Trophoblast cell (in vitro differentiated cells and primary cell): ENCODE results near the gene UVRAG.

ENCODE experiments used
- DNase-seq, 2 donors: peaks; one replicate each; pipeline ENCODE4 v3.0.0-alpha.2; 2016
- H2AFZ ChIP-seq: 2 replicates; pipeline ENCODE4 v1.6.1; 2013; ENCODE audit warnings: low read length, moderate library complexity, mild to moderate bottlenecking; ENCODE audit not compliant: insufficient read depth, poor library complexity
- H2AK5ac ChIP-seq: 2 replicates; pipeline ENCODE4 v1.6.1; 2013; ENCODE audit warnings: mild to moderate bottlenecking, low read length
- H2BK120ac ChIP-seq: 2 replicates; pipeline ENCODE4 v1.6.1; 2013; ENCODE audit warnings: low read length, mild to moderate bottlenecking, moderate library complexity; ENCODE audit not compliant: insufficient read depth, poor library complexity
- H2BK12ac ChIP-seq: 2 replicates; pipeline ENCODE4 v1.6.1; 2013; ENCODE audit warnings: mild to moderate bottlenecking, low read length, moderate library complexity
- H2BK5ac ChIP-seq: 2 replicates; pipeline ENCODE4 v1.6.1; 2013; ENCODE audit warnings: low read length, low read depth, moderate library complexity, mild to moderate bottlenecking; ENCODE audit not compliant: poor library complexity
- H3K14ac ChIP-seq: 2 replicates; pipeline ENCODE4 v1.6.1; 2013; ENCODE audit warnings: mild to moderate bottlenecking, low read length
- H3K18ac ChIP-seq: 2 replicates; pipeline ENCODE4 v1.6.1; 2013; ENCODE audit warnings: mild to moderate bottlenecking, low read length
- H3K23ac ChIP-seq: 2 replicates; pipeline ENCODE4 v1.6.1; 2013; ENCODE audit warnings: low read length
- H3K27ac ChIP-seq: 2 replicates; pipeline ENCODE4 v1.5.1; 2013; ENCODE audit warnings: low read depth, mild to moderate bottlenecking, inconsistent platforms, low read length, moderate library complexity
- H3K27me3 ChIP-seq: 2 replicates; pipeline ENCODE4 v1.6.1; 2013; ENCODE audit warnings: inconsistent platforms, mild to moderate bottlenecking, low read length, moderate library complexity; ENCODE audit not compliant: insufficient read depth
- H3K36me3 ChIP-seq, 2 experiments: 1 replicate in 1 of 2; 2 replicates in 1 of 2; pipeline ENCODE4 v1.6.1; 2013; ENCODE audit warnings: low read length in 2 of 2, mild to moderate bottlenecking in 2 of 2, moderate library complexity in 1 of 2; ENCODE audit not compliant: insufficient read depth in 2 of 2, control insufficient read depth in 1 of 2
- H3K4ac ChIP-seq: 2 replicates; pipeline ENCODE4 v1.6.1; 2013; ENCODE audit warnings: low read depth, mild to moderate bottlenecking, low read length, moderate library complexity
- H3K4me1 ChIP-seq, 2 experiments: 1 replicate in 1 of 2; 2 replicates in 1 of 2; pipeline ENCODE4 v1.6.1; 2013; ENCODE audit warnings: low read length in 2 of 2, mild to moderate bottlenecking in 2 of 2, moderate library complexity in 1 of 2; ENCODE audit not compliant: insufficient read depth in 2 of 2, control insufficient read depth in 1 of 2
- H3K4me2 ChIP-seq: 2 replicates; pipeline ENCODE4 v1.6.1; 2013; ENCODE audit warnings: inconsistent platforms, mild to moderate bottlenecking, low read length, moderate library complexity
- H3K4me3 ChIP-seq: 2 replicates; pipeline ENCODE4 v1.5.1; 2013; ENCODE audit warnings: mild to moderate bottlenecking, low read depth, low read length, inconsistent platforms
- H3K79me1 ChIP-seq: one replicate; pipeline ENCODE4 v1.6.1; 2013; ENCODE audit warnings: low read length
- H3K79me2 ChIP-seq: 2 replicates; pipeline ENCODE4 v1.6.1; 2013; ENCODE audit warnings: low read length, mild to moderate bottlenecking; ENCODE audit not compliant: control insufficient read depth, insufficient read depth, poor library complexity
- H3K9ac ChIP-seq: 2 replicates; pipeline ENCODE4 v1.6.1; 2013; ENCODE audit warnings: mild to moderate bottlenecking, low read length
- H3K9me3 ChIP-seq: 2 replicates; pipeline ENCODE4 v1.6.1; 2013; ENCODE audit warnings: low read depth, mild to moderate bottlenecking, control low read depth, inconsistent platforms, low read length; ENCODE audit not compliant: insufficient read depth
- H4K12ac ChIP-seq: 2 replicates; pipeline ENCODE4 v1.6.1; 2013; ENCODE audit warnings: low read depth, mild to moderate bottlenecking, low read length, moderate library complexity
- H4K8ac ChIP-seq: 2 replicates; pipeline ENCODE4 v1.6.1; 2013; ENCODE audit warnings: low read depth, mild to moderate bottlenecking, low read length, moderate library complexity
- H4K91ac ChIP-seq: one replicate; pipeline ENCODE4 v1.6.1; 2013; ENCODE audit warnings: low read depth, mild to moderate bottlenecking, low read length, moderate library complexity
- WGBS: extraction: QIAGEN DNeasy Blood & Tissue Kit; methylation state at CpG from one replicate; pipeline ENCODE4 v1.1.7; 2013; ENCODE audit warnings: missing lambda C conversion rate; ENCODE audit not compliant: insufficient read length, insufficient coverage; ENCODE audit errors: extremely low coverage; 5-methylcytosine and 5-hydroxymethylcytosine counted together

Gene UVRAG

DNA sequence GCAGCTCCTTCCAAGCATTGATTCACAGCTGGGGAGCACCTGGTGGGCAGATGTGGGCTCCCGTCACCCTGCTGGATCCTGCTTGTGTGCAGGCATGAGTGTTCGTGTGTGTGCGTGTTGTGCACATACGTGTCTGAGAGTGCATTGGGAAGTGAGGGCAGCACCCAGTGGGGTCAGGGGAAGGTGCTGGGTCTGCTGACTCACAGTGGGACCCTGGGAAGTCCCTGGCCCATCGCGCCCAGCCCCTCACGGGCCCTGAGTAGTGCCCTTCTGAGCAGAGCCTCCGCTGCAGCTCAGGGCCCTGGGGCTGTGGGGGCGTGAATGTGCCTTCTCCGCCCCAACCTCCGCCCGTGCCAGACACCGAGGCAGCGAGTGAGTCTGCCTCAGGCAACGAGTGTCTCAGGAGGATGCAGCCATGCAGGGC is 354.5 kb downstream of the UVRAG start:
- no peak overlapping the region for H3K4ac ChIP-seq
- no peak overlapping the region for H3K4me3 ChIP-seq
- H3K79me2 ChIP-seq = no peaks in the 10 kb centered on the region
- peak in 1 of 2 donors; percentile 6 for DNase-seq
- H3K27me3 ChIP-seq = no peaks in the 10 kb centered on the region
- no peak overlapping the region for H2AFZ ChIP-seq
- no peak overlapping the region for H3K27ac ChIP-seq
- peaks cover 4 to 8% of the 10 kb centered on the region in 2 experiments for H3K4me1 ChIP-seq
- H4K8ac ChIP-seq = no peak overlapping the region
- WGBS = no CpG with 5 or more reads among the region's 15 CpGs
- peaks cover 9% of the 10 kb centered on the region for H3K9me3 ChIP-seq
- no peak overlapping the region for H2BK120ac ChIP-seq
- H3K14ac ChIP-seq = no peak overlapping the region
- no peak overlapping the region for H3K23ac ChIP-seq
- no peaks in the 10 kb centered on the region for H3K36me3 ChIP-seq
- no peak overlapping the region for H2AK5ac ChIP-seq
- no peaks in the 10 kb centered on the region for H3K79me1 ChIP-seq
- H2BK5ac ChIP-seq = no peak overlapping the region
- no peak overlapping the region for H4K12ac ChIP-seq
- no peak overlapping the region for H4K91ac ChIP-seq
- no peak overlapping the region for H3K4me2 ChIP-seq
- no peak overlapping the region for H3K9ac ChIP-seq
- no peak overlapping the region for H3K18ac ChIP-seq
- H2BK12ac ChIP-seq = no peak overlapping the region

DNA sequence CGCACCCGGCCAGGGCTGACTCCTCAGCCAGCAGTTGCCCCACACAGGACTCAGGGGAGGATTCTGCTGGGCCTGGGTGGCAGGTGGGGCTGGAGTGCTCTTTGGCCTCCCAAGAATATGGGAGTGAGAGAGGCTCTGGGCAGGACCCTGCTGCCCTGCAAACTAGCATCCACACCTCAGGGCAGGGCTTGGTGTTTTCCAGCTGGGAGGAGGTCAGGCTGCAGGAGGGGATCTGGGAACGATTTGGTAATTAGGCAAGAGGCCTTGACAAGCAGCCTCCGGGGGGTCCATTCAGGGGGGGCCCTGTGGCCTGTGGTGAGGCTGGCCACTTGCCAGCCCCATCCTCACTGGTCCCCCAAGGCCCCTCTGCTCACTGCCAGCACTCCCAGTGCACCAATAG is 355.5 kb downstream of the UVRAG start:
- H3K9ac ChIP-seq = no peak overlapping the region
- H2BK12ac ChIP-seq = no peak overlapping the region
- H3K27me3 ChIP-seq = no peaks in the 10 kb centered on the region
- peaks cover 3% of the 10 kb centered on the region for H3K9me3 ChIP-seq
- no peak overlapping the region for H4K91ac ChIP-seq
- H3K4me2 ChIP-seq = no peak overlapping the region
- no peak for DNase-seq
- H3K27ac ChIP-seq = no peak overlapping the region
- H2AK5ac ChIP-seq = no peak overlapping the region
- WGBS = no CpG with 5 or more reads among the region's 4 CpGs
- no peak overlapping the region for H4K8ac ChIP-seq
- no peak overlapping the region for H3K4ac ChIP-seq
- no peak overlapping the region for H3K18ac ChIP-seq
- no peak overlapping the region for H3K14ac ChIP-seq
- H3K23ac ChIP-seq = no peak overlapping the region
- no peak overlapping the region for H2BK5ac ChIP-seq
- H3K79me2 ChIP-seq = no peaks in the 10 kb centered on the region
- H2AFZ ChIP-seq = no peak overlapping the region
- H3K79me1 ChIP-seq = no peaks in the 10 kb centered on the region
- H4K12ac ChIP-seq = no peak overlapping the region
- peaks cover 4 to 8% of the 10 kb centered on the region in 2 experiments for H3K4me1 ChIP-seq
- no peak overlapping the region for H3K4me3 ChIP-seq
- no peaks in the 10 kb centered on the region for H3K36me3 ChIP-seq
- no peak overlapping the region for H2BK120ac ChIP-seq

DNA sequence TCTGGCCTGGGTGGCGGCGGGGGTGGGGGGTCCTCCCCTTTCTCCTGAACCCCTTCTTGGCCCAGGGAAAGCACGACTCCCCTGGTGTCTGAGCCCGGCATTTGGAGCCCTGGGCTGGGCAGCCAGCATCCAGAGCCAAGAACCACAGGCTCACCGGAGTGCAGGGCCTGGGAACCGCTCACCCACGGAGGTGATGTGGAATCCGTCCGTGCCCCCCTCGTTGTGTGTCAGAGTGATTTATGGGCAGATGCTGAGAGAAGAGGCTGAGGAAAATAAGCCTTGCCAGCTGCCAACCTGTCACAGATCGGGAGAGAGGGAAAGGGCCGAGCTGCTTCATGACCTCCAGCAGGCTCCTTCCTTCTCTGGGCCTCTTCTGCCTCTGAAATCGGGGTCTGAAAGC is 357.6 kb downstream of the UVRAG start:
- Histone ChIP-seq H2AK5ac (no peak overlapping the region), H2BK120ac (no peak overlapping the region), H3K23ac (no peak overlapping the region), H2BK5ac (no peak overlapping the region), H3K4me3 (no peak overlapping the region), H3K14ac (no peak overlapping the region), H3K79me2 (no peaks in the 10 kb centered on the region), H3K27me3 (no peaks in the 10 kb centered on the region), H3K9me3 (peaks cover 2% of the 10 kb centered on the region), H2BK12ac (no peak overlapping the region), H3K18ac (no peak overlapping the region), H3K9ac (no peak overlapping the region), H3K4ac (no peak overlapping the region), H3K4me1 (peaks cover 4 to 8% of the 10 kb centered on the region in 2 experiments), H4K8ac (no peak overlapping the region), H3K36me3 (no peaks in the 10 kb centered on the region), H4K91ac (no peak overlapping the region), H3K79me1 (no peaks in the 10 kb centered on the region), H2AFZ (no peak overlapping the region), H4K12ac (no peak overlapping the region), H3K4me2 (no peak overlapping the region), H3K27ac (no peak overlapping the region)
- WGBS = no CpG with 5 or more reads among the region's 13 CpGs
- DNase-seq = no peak

DNA sequence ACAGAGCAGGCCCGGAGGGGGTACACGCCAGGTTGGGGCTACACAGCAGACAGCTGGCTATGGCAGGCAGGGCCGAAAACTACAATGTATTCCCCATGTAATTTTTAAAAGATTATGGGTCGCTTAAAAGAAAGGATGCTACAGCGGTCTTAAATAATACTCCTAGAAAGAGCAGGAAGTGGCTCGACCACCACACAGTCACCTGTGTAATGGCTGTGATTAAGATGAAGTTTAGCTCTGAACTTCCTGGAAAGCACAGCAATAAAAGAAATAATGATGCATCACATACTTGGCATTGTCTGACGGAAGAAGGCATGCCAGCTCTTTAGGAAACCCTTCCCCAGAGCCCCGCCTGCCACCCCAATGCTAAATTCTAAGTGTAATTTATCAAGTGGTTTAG is 358.7 kb downstream of the UVRAG start:
- DNase-seq = no peak
- no peaks in the 10 kb centered on the region for H3K79me1 ChIP-seq
- no peak overlapping the region for H3K27ac ChIP-seq
- no peak overlapping the region for H3K9ac ChIP-seq
- no peaks in the 10 kb centered on the region for H3K36me3 ChIP-seq
- H3K4ac ChIP-seq = no peak overlapping the region
- no peaks in the 10 kb centered on the region for H3K9me3 ChIP-seq
- H2BK5ac ChIP-seq = no peak overlapping the region
- no peak overlapping the region for H2AFZ ChIP-seq
- H4K91ac ChIP-seq = no peak overlapping the region
- no peaks in the 10 kb centered on the region for H3K27me3 ChIP-seq
- no peak overlapping the region for H3K4me3 ChIP-seq
- H3K4me1 ChIP-seq = peaks cover 4 to 8% of the 10 kb centered on the region in 2 experiments
- no peak overlapping the region for H4K8ac ChIP-seq
- H3K14ac ChIP-seq = no peak overlapping the region
- no peak overlapping the region for H2AK5ac ChIP-seq
- H3K23ac ChIP-seq = no peak overlapping the region
- no peak overlapping the region for H2BK120ac ChIP-seq
- H3K79me2 ChIP-seq = no peaks in the 10 kb centered on the region
- no peak overlapping the region for H4K12ac ChIP-seq
- WGBS = no CpG with 5 or more reads among the region's 8 CpGs
- H2BK12ac ChIP-seq = no peak overlapping the region
- H3K18ac ChIP-seq = no peak overlapping the region
- no peak overlapping the region for H3K4me2 ChIP-seq
